CD4-positive, alpha-beta T cell treated with Interleukin-6 for 4 hours (primary cell): ENCODE measurements around the gene TECPR1.
A peak's percentile ranks its signal among the peaks of the same experiment; 100 is the strongest.

Experiments
- DNase-seq: peaks from one replicate; pipeline ENCODE4 v3.0.0-alpha.2; 2020; ENCODE audit warnings: mixed read lengths

The TECPR1 gene

GRCh38 chr7:98242342-98242741 lies 9.7 kb downstream of the TECPR1 start:
- DNase-seq, result no peak

- no peak for DNase-seq
These were observed 10.3 kb downstream of the TECPR1 start for GRCh38 chr7:98241674-98242241.

- DNase-seq, result peak; percentile 35
These were observed 10.9 kb downstream of the TECPR1 start for GRCh38 chr7:98240961-98241673.

GRCh38 chr7:98238976-98239375 lies 13.1 kb downstream of the TECPR1 start:
- no peak for DNase-seq

GRCh38 chr7:98238076-98238475 lies 14.0 kb downstream of the TECPR1 start:
- no peak for DNase-seq

GRCh38 chr7:98236355-98237185 lies 15.5 kb downstream of the TECPR1 start:
- DNase-seq, result no peak

GRCh38 chr7:98235901-98236300 lies 16.1 kb downstream of the TECPR1 start:
- no peak for DNase-seq

GRCh38 chr7:98234429-98235147 lies 17.4 kb downstream of the TECPR1 start:
- DNase-seq, result no peak

GRCh38 chr7:98233219-98234070 lies 18.6 kb downstream of the TECPR1 start:
- DNase-seq, result no peak

- no peak for DNase-seq
These were observed 19.2 kb downstream of the TECPR1 start for GRCh38 chr7:98232799-98233198.

GRCh38 chr7:98232263-98232585 lies 19.8 kb downstream of the TECPR1 start:
- no peak for DNase-seq

- no peak for DNase-seq
These were observed 20.4 kb downstream of the TECPR1 start for GRCh38 chr7:98231493-98232262.

- no peak for DNase-seq
These were observed 21.1 kb downstream of the TECPR1 start for GRCh38 chr7:98230746-98231471.

- DNase-seq, result no peak
These were observed 21.9 kb downstream of the TECPR1 start for GRCh38 chr7:98229991-98230745.

- no peak for DNase-seq
These were observed 22.6 kb downstream of the TECPR1 start for GRCh38 chr7:98229441-98229840.

GRCh38 chr7:98228801-98229200 lies 23.2 kb downstream of the TECPR1 start:
- DNase-seq, result no peak

- no peak for DNase-seq
These were observed 24.1 kb downstream of the TECPR1 start for GRCh38 chr7:98227939-98228338.

GRCh38 chr7:98225913-98226614 lies 26.0 kb downstream of the TECPR1 start:
- DNase-seq, result no peak

GRCh38 chr7:98224701-98225181 lies 27.3 kb downstream of the TECPR1 start:
- no peak for DNase-seq
